Gastrocnemius medialis (tissue), 4 donors: Measurements from ENCODE around the gene CDK5RAP3. TPM values are rescaled to one million over a fixed set of nuclear protein-coding genes. Genes with fewer than 3 reads are reported as not detected.
A peak's percentile ranks its signal among the peaks of the same experiment; 100 is the strongest.
"Not testable (repeated sequence)": the region's sequence is repeated elsewhere in the genome, so short reads cannot be mapped to it uniquely, and the experiment has no call there.

Experiments
- ATAC-seq, 2 donors: fragments of 150-250 bp; one replicate each; pipeline ENCODE4 v1.9.1; 2016
- DNase-seq, 2 donors: peaks; one replicate each; pipeline ENCODE4 v3.0.0-alpha.2; 2019
- H3K27ac ChIP-seq, 4 donors: fragments of 200-600 bp; sonication (generic); 1 replicate in 1 of 4; 2 replicates in 3 of 4; pipeline ENCODE4 v1.5.1; 2016 to 2018; ENCODE audit warnings: mild to moderate bottlenecking in 2 of 4, moderate library complexity in 1 of 4
- H3K27me3 ChIP-seq, 3 donors: fragments of 200-600 bp; sonication (generic) in 2 of 3; 1 replicate in 1 of 3; 2 replicates in 2 of 3; pipeline versions ENCODE4 v1.5.1 to v1.6.0; 2016 to 2019; ENCODE audit warnings: mild to moderate bottlenecking in 1 of 3, moderate library complexity in 1 of 3
- H3K36me3 ChIP-seq, 2 donors: fragments of 200-600 bp; sonication (generic) in 1 of 2; one replicate each; pipeline ENCODE4 v1.5.1; 2017 to 2018
- H3K4me1 ChIP-seq, 2 donors: fragments of 200-600 bp; sonication (generic) in 1 of 2; one replicate each; pipeline ENCODE4 v1.5.1; 2016 to 2017; ENCODE audit warnings: mild to moderate bottlenecking in 2 of 2
- H3K4me3 ChIP-seq, 4 donors: fragments of 200-600 bp; sonication (generic) in 3 of 4; 1 replicate in 1 of 4; 2 replicates in 3 of 4; pipeline ENCODE4 v1.5.1; 2016 to 2019; ENCODE audit warnings: mild to moderate bottlenecking in 2 of 4
- H3K9me3 ChIP-seq, 3 donors: fragments of 200-600 bp; sonication (generic) in 2 of 3; 1 replicate in 1 of 3; 2 replicates in 2 of 3; pipeline ENCODE4 v1.5.1; 2016 to 2019
- CTCF ChIP-seq, 5 experiments: fragments of 450-650 bp in 3 of 5; fragments of 200-600 bp in 2 of 5; sonication (generic) in 2 of 5; IDR thresholded peaks in 4 of 5; conservative IDR thresholded peaks in 1 of 5; 1 replicate in 4 of 5; 2 replicates in 1 of 5; pipeline ENCODE4 v1.5.1; 2016 to 2019; ENCODE audit warnings: antibody characterized with exemption in 5 of 5, mild to moderate bottlenecking in 3 of 5, moderate library complexity in 3 of 5
- POLR2A ChIP-seq, 2 donors: fragments of 450-650 bp; IDR thresholded peaks; one replicate each; pipeline ENCODE4 v1.6.1; 2017; ENCODE audit warnings: antibody characterized with exemption in 2 of 2, mild to moderate bottlenecking in 2 of 2, moderate library complexity in 2 of 2
- in situ Hi-C, 4 donors: fragments of 200-750 bp; cut with MboI; loops; one replicate each; pipeline versions ENCODE4 v1.15.0 to v1.8.0; 2017; ENCODE audit warnings: low sequenced_read_pairs in 4 of 4
- intact Hi-C: fragments of 100-400 bp; cut with DNase I; formaldehyde crosslinking; loops from one replicate; pipeline ENCODE4 v1.15.1; 2023; ENCODE audit warnings: low total_unique reads
- total RNA-seq, 4 donors: library from RNA; depleted of rRNA; stranded (reverse); fragments of >200 nt; gene quantifications; one replicate each; pipeline versions ENCODE4 v1.1.0 to v1.2.3, GENCODE V29; 2016

CDK5RAP3 gene
- total RNA-seq, 4 donors from 2014 or later, result 14.2 to 35.9 (median 27.8) TPM

DNA sequence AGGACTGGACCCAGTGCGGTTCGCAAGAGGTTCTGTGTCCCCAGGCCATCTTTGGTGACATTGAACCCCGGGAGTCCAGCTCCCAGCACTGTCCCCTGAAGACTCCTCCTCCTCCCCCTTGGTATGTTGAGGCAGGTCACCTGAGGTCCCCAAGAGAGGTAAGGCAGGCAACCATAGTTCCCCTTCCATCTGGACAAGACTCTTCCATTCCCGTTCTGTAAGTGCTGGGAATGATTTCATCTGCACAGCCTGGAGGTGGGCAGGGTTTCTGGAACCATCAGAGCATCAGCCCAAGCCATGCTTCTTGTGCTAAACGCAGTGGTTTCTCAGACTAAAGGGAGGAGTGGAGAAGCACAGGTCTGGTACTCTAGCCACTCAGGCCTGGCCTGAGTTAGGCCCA is 41.7 kb downstream of the CDK5RAP3 start:
- TF ChIP-seq CTCF (IDR thresholded peaks at IDR 0.05 in 4 of 5, conservative IDR thresholded peaks at IDR 0.05 in 1 of 5), result no peak
- TF ChIP-seq POLR2A (IDR thresholded peaks at IDR 0.05), result no peak
- no peak for DNase-seq
- in situ Hi-C loops (loop anchor here in 2 of 4 donors (10.0 kb wide), 2 partner anchors 122 to 132 kb away; no protein-coding TSS in a partner anchor), intact Hi-C loops (no loop called here)
- no peaks in the 10 kb centered on the region for H3K9me3 ChIP-seq
- no peak for ATAC-seq
- peak overlapping the region in 1 of 4 donors; percentile 37 for H3K4me3 ChIP-seq
- H3K27me3 ChIP-seq, result peaks cover 23 to 45% (median 39%) of the 10 kb centered on the region in 3 donors
- H3K36me3 ChIP-seq, result no peaks in the 10 kb centered on the region
- H3K4me1 ChIP-seq, result peaks cover 6% of the 10 kb centered on the region in 2 donors
- no peak overlapping the region for H3K27ac ChIP-seq

DNA sequence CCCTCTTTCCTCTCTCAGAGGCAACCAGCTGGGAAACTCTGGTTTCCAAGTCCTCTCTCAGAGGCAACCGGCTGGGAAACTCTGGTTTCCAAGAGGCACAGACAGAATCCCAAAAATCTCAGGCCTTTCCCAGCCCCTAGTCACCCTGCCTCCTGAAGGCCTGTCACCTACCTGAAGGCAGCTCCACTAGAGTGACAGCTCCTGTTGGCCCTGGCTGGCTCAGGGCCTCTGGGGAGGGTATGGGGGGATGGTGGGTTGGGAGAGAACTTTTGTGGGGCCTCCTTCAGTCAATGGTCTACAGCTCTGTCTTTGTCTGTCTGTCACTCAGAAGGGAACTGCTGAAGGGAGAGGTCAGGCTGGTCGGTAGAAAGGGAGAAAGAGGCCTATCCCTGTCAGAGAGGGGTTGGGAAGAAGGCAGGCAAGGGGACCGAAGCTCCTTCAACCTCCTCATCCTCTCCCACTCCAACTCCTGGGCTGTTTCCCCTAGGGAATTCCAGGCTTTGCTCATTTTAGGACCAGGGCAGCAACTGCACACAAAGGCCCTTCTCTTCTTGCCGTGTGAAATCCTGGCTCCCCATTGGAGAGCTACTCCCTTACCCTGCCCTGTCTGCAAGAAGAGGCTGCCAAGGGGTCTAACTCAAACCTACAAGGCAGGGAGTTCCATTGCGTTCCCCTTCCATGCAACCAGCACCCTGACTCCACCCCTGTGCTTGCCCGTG is 43.1 kb downstream of the CDK5RAP3 start:
- TF ChIP-seq CTCF (IDR thresholded peaks at IDR 0.05 in 4 of 5, conservative IDR thresholded peaks at IDR 0.05 in 1 of 5) (no peak), POLR2A (IDR thresholded peaks at IDR 0.05) (no peak)
- ATAC-seq (no peak), DNase-seq (no peak)
- H3K36me3 ChIP-seq, result no peaks in the 10 kb centered on the region
- H3K4me3 ChIP-seq, result no peak overlapping the region
- no peak overlapping the region for H3K27ac ChIP-seq
- H3K27me3 ChIP-seq, result peaks cover 23 to 39% (median 38%) of the 10 kb centered on the region in 3 donors
- peaks cover 6% of the 10 kb centered on the region in 2 donors for H3K4me1 ChIP-seq
- in situ Hi-C loops, result loop anchor here in 2 of 4 donors (10.0 kb wide), 2 partner anchors 121 to 131 kb away; no protein-coding TSS in a partner anchor
- intact Hi-C loops, result no loop called here
- H3K9me3 ChIP-seq, result no peaks in the 10 kb centered on the region

DNA sequence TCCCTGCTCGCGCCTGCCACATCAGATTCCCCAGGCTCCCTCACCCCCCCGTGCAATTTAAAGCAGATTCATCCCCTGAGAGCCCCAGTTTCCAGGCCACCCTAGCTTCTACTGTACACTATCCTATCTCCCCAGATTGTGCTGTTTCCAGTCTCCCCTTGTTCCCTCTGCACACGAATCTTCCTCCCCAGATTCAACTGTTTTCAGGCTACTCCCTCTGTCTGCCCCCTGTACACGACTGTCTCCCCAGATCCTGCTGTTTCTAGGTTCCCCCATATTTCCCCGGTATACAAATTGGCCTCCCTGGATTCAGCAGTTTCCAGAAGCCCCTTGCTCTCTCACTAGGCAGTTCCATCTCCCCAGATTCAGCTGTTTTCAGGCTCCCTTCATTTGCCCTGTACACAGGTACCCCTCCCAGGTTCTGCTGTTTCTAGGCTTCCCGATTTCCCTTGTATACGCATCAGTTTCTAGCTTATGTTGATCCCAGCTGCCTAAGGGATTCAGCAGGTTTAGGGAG is 43.7 kb downstream of the CDK5RAP3 start:
- Histone ChIP-seq H3K27ac (no peak overlapping the region), H3K9me3 (no peaks in the 10 kb centered on the region), H3K4me3 (no peak overlapping the region), H3K4me1 (peaks cover 6% of the 10 kb centered on the region in 2 donors), H3K27me3 (peaks cover 23 to 38% (median 37%) of the 10 kb centered on the region in 3 donors), H3K36me3 (no peaks in the 10 kb centered on the region)
- in situ Hi-C loops, result loop anchor here in 3 of 4 donors (5.0 to 10.0 kb wide), 3 partner anchors 118 to 130 kb away; no protein-coding TSS in a partner anchor
- DNase-seq (no peak), ATAC-seq (no peak)
- TF ChIP-seq POLR2A (IDR thresholded peaks at IDR 0.05), result no peak
- intact Hi-C loops, result loop anchor here (5.0 kb wide), 1 partner anchor 172 kb away; the partner anchor contains the start of gene SCRN2

- intact Hi-C loops, result loop anchor here (5.0 kb wide), 1 partner anchor 174 kb away; the partner anchor contains the start of gene SCRN2
- Histone ChIP-seq H3K36me3 (no peaks in the 10 kb centered on the region), H3K4me1 (peaks cover 6% of the 10 kb centered on the region in 2 donors), H3K27me3 (peaks cover 23 to 26% (median 25%) of the 10 kb centered on the region in 3 donors), H3K9me3 (no peaks in the 10 kb centered on the region), H3K27ac (no peak overlapping the region), H3K4me3 (no peak overlapping the region)
- no peak for DNase-seq
- in situ Hi-C loops, result loop anchor here in 3 of 4 donors (5.0 to 10.0 kb wide), 3 partner anchors 116 to 129 kb away; no protein-coding TSS in a partner anchor
- no peak for ATAC-seq
- no peak for TF ChIP-seq CTCF (IDR thresholded peaks at IDR 0.05 in 4 of 5, conservative IDR thresholded peaks at IDR 0.05 in 1 of 5)
- no peak for TF ChIP-seq POLR2A (IDR thresholded peaks at IDR 0.05)
Measured at GRCh38 chr17:48016112-48016511, 45.2 kb downstream of the CDK5RAP3 start.

DNA sequence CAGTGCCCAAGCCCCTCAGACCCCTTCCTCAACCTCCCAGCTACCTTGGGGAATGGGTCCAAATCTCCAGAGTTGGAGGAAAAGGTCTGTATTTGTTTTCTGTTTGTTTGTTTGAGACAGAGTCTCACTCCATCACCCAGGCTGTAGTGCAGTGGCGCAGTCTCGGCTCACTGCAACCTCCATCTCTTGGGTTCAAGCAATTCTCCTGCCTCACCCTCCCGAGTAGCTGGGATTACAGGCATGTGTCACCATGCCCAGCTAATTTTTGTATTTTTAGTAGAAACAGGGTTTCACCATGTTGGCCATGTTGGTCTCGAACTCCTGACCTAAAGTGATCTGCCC is 46.9 kb downstream of the CDK5RAP3 start:
- H3K27me3 ChIP-seq, result peaks cover 6 to 12% (median 11%) of the 10 kb centered on the region in 3 donors
- ATAC-seq, DNase-seq, H3K27ac ChIP-seq, H3K4me1 ChIP-seq, H3K36me3 ChIP-seq, H3K9me3 ChIP-seq, H3K4me3 ChIP-seq: not testable (repeated sequence)
- in situ Hi-C loops, result loop anchor here in 3 of 4 donors (5.0 to 10.0 kb wide), 3 partner anchors 115 to 127 kb away; no protein-coding TSS in a partner anchor
- intact Hi-C loops, result loop anchor here (5.0 kb wide), 1 partner anchor 175 kb away; the partner anchor contains the start of gene SCRN2
